SK-N-SH (cell line): ENCODE results near the gene SKIC8.

ENCODE experiments used
- EP300 ChIP-seq, 2 experiments: IDR thresholded peaks; 2 replicates each; pipeline versions ENCODE4 v1.4.0 to v1.6.1; 2012; ENCODE audit warnings: borderline replicate concordance in 1 of 2, low read depth in 1 of 2, low read length in 1 of 2
- SMC3 ChIP-seq: IDR thresholded peaks from 2 replicates; pipeline ENCODE4 v1.6.1; 2012; ENCODE audit warnings: low read depth, low read length, improper control_type of control experiment

GRCh38 chr15:78321786-78322185 is 22.4 kb upstream of the SKIC8 start:
- TF ChIP-seq SMC3 (no peak), EP300 (IDR thresholded peaks at IDR 0.05; ENCODE audit: borderline replicate concordance in 1 of 2, low read depth in 1 of 2, low read length in 1 of 2) (no peak)
